GM19043 (cell line): ENCODE measurements around the gene TRAPPC3.

Source experiments
- ATAC-seq: cut with Tn5 transposase; IDR thresholded peaks from one replicate; pipeline ENCODE4 v1.9.1; 2021; ENCODE audit warnings: low read depth; ENCODE audit not compliant: unreplicated experiment

Gene TRAPPC3

GRCh38 chr1:36128905-36129206, 20.4 kb downstream of the TRAPPC3 start:
- ATAC-seq: no peak

- no peak for ATAC-seq
These were observed 21.0 kb downstream of the TRAPPC3 start for GRCh38 chr1:36128126-36128904.

GRCh38 chr1:36126797-36127500, 22.3 kb downstream of the TRAPPC3 start:
- no peak for ATAC-seq

- ATAC-seq: no peak
These were observed 23.1 kb downstream of the TRAPPC3 start for GRCh38 chr1:36126005-36126716.

GRCh38 chr1:36125129-36125991, 23.9 kb downstream of the TRAPPC3 start, which contains the start of gene COL8A2:
Gene COL8A2 (minus strand): TSS chr1:36125222. CDS start chr1:36100242, 24,980 bp downstream.
- ATAC-seq: no peak

DNA sequence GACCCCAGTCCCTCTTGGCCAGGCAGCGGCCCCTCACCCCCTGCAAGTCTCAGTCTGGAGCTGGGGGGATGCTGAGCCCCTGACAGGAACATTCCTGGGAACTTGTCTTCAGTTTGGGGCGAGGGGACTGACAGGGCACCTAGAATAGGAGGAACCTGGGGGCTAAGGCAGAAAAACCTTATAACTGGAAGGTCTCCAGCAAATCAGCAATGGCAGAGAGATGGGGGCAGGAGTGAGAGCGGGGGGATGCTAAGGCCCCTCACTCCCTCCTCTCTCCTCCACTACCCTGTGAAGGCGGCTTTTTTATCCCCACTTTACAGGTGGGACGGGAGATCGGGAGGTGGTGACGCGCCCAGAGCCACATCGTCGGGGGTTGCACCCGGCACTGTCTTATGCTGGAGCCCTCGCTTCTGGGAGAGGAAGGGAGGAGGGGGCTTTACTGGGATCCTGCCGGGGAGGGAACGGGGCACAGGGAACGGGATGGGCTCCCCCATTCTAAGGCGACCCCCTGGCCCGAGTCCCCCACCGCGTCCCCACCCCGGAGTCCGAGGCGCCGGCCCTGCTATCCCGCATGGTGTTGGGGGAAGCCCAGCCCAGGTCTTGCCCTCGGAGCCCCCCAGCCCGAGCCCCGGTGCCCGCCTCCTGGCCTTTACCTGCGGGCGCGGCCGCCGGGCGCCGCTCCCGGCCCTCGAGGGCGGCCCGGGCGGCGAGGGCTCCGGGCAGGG, 24.7 kb downstream of the TRAPPC3 start:
- no peak for ATAC-seq

DNA sequence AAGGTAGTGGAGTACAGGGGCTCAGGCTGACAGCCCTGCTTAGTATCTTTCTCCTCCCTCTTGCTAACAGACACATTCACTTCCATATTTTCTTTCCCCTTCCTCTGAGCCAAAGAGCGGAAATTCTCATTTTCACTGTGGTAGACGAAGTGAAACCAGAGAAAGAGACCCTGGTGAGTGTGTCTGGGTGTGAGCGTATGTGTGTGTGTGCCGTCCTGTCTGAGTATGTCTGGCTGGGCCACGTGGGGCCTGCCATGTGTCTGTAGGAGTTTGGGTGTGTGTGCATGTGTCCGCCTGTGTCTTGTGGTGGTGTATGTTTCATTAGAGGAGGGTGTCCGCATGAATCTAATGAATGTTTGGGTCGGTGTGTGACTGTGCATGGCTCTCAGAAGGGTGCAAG, 25.9 kb downstream of the TRAPPC3 start:
- no peak for ATAC-seq

DNA sequence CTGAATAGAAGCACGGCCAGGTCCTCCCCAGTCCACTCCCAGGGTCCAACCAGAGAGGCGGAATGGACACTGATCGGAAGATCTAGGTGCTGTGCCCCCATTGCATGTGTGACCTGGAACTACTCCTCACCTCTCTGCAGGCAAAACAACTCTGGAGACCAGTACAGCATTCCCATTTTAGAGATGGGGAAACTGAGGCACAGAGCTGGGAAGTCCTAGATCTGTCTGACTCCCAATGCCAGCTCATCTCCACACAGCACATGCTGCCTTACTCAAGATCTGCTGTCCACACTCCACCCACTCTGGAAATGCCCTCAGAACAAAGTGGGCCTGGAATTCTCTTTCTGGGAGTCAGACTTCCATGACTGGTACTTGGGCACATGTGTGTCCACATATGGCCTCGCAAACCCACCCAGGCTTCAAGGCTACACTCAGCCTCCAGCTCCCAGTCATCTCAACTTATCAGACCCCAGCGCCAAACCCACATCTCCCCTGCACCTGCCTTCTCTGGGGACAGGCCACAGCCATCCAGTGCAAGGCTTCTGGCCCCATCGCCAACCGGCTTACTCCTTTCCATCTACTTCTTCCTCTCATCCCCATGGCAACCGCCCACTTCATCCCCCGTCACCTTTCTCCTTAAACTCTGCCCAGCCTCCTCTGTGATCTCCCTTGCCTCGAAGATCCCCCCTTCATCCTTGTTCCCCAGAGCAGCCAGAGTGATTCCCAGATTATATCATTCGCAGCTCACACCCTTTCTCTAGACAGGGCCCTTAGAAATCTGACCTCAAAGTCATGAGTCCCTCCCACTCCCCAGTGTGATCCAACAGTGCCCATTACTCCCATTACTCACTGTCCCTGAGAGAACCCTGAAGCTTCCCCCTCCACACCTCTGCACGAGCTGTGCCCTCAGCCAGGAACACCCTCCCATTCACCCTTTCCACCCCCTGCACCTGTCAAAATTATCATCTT, 26.9 kb downstream of the TRAPPC3 start:
- no peak for ATAC-seq

- ATAC-seq: no peak
These were observed 29.8 kb downstream of the TRAPPC3 start for GRCh38 chr1:36119456-36119855.

GRCh38 chr1:36118447-36119204, 30.7 kb downstream of the TRAPPC3 start:
- ATAC-seq: no peak

DNA sequence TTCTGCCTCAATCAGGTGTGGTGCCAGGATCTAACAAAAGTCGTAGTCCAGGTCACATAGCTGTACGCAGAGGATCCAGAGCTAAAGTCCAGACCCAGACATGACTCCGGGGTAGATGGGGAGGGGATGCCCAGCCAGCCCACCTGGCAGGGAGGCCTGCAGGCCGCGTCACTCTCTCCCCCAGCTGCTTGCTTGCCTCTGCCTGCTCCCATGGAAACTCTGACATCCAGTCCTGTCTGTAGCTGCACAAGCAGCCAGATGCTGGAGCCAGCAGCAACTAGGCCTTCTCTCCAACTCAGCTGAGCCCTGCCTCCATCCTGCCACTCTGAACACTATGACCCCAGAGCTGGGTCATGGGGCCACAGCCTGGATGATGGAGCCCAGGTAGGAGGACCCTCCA, 32.4 kb downstream of the TRAPPC3 start:
- no peak for ATAC-seq

DNA sequence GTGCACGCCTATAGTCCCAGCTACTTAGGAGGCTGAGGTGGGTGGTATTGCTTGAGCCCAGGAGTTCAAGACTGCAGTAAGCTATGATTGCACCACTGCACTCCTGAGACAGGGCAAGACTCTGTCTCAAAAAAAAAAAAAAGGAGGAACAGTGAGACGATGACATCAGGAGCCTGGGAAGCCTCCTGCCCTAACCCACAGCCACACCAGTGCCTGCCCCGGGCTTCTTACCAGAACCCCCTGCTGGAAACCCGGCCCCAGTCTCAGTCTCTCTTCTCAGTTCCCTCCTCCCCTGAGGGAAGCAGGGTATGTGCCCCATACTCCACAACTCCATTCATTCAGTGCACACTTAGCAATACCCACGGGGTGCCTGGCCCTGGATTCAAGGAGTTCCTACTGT, 33.4 kb downstream of the TRAPPC3 start:
- no peak for ATAC-seq

GRCh38 chr1:36115200-36115669, 34.1 kb downstream of the TRAPPC3 start:
- no peak for ATAC-seq

DNA sequence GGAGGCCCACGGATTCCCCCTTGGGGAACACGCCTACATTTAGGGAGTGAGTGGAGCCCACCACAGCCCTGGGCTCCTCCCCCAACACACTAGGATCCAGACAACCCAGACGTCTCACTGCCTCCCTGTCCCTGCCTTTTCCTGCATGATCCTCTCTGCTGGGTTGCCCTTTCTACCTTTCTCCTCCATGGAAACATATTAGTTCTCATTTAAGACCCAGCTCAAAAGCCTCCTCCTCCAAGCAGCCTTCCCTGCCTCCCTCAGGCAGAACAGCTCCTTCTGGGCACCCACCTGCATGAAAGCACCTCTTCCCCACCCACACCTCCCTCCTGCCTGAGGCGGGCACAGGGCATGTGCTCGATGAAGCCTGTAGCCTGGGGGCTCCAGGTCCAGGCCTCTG, 34.9 kb downstream of the TRAPPC3 start:
- no peak for ATAC-seq

DNA sequence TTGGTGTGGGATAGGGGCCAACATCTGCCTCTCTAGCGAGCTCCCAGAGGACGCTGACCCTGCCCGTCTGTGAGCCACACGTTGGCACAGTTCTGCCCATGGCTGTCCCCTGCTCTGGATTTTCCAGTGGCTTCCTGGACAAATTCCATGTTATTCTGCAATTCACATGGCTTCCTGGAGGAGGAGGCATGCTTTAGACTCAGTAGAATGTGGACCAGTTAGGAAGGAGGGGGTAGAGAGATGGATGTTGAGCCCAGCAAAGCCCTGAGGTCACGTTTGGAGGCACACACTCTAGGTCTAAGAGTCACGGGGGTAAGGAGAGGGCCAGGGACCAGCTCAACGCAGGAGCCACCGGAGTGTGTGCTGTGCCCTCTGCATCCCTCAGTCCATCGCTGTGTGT, 36.5 kb downstream of the TRAPPC3 start:
- no peak for ATAC-seq

- ATAC-seq: no peak
These were observed 38.1 kb downstream of the TRAPPC3 start for GRCh38 chr1:36111151-36111550.

GRCh38 chr1:36109041-36109679, 40.1 kb downstream of the TRAPPC3 start:
- ATAC-seq: no peak

DNA sequence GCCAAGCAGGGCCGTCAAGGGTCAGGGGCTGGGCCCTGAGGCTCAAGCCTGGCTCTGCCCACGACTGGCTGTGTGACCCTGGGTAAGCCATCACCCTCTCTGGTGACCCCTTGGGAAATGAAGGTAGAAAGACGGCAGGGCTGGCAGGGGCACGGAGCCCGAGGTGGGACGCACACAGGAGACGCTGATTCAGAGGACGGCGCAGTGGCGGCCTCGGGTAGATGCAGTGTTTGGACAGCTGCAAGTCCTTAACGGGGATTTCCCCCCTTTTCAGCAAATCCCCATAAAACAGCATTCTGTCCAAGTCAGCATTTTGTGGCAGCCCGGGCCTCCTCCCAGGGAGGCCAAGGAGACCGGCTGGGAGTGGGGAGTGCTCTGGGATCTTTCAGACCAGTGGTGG, 41.0 kb downstream of the TRAPPC3 start:
- no peak for ATAC-seq
